HG03521 (cell line): Measurements from ENCODE around the gene TEX44.

Experiments used
- ATAC-seq: cut with Tn5 transposase; IDR thresholded peaks from one replicate; pipeline ENCODE4 v1.9.1; 2021; ENCODE audit warnings: mild to moderate bottlenecking, moderate library complexity; ENCODE audit not compliant: unreplicated experiment

Gene TEX44

DNA sequence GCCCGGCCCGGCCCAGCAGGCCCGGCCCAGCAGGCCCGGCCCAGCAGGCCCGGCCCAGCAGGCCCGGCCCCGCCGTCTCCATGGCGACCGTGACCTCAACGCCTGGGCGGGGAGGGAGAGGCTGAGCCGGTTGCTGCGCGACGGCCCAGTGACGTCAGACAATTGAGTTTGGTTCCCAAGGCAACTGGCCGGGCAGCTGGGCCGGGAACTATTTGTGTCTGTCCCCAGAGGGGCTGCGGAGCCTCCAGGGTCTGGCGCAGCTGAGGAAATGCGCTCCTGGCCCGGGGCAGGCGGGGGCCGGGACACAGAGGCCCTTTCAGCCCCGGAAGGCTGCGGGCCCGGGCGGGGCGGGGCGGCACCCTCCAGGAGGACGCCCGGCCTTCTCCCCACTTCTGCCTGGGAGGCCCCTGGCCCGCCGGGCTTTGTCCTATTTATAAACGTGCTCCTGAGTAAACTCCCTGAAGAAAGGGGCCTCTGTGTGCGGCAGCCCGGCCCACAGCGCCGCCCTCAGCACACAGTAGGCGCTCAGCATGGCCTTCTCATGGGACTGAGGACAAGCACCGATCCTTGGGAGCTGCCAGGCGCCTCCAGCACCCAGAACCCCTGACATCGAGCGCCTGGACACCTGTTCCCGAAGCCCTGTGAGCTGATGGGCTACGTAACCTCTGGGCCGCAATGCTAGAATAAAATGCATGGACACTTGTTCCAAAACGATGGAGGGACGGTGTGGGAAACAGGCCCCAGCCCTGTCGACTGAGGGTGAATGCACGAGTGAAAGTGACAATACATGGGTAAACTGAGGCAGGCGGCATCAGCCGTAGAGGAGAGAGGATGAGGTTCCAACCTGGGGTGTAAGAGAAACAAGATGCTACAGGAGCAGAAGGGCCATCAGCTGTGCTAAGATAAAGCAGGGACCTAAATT lies 12.3 kb downstream of the TEX44 start:
- ATAC-seq = peak; percentile 81

DNA sequence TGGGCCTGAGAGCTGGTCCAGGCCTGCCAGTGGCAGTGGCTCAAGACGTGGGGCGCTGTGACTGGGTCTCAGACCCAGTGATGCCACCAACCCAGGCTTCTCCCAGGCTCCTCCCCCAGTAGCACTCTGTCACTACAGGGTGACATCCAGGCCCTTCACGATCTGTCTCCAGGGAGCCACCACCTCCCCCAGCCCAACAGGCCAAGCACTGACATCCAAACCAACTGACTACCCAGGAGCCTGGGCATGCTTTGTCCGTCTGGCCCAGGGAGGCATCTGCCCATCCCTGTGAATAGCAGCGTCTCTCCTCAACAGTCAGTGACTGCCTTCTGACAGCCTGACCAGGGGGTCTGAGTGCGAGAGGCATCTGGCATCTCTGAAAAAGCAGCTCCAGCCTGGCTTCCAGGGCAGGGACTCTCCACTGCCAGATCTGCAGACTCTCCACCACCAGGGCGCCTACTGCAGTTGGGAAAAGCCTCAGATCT lies 13.0 kb downstream of the TEX44 start:
- ATAC-seq = no peak

DNA sequence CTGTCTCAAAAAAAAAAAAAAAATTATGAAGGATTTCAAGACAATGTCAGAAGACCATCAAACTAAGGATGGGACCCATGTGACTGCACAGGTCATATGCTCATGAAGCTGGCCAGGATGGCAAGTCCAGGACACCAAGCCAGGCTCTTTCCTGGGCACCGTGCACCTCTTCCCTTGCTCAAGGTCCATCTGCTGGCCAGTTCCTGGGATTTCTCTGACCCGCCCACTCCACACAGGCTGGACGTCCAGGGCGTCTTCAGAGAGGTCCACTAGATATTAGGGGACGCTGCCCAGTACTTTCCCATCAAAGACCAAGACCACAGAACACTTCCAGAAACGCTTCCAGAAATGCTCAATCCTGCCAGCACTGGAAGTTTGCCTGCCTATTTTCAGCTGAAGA lies 14.3 kb downstream of the TEX44 start:
- no peak for ATAC-seq

DNA sequence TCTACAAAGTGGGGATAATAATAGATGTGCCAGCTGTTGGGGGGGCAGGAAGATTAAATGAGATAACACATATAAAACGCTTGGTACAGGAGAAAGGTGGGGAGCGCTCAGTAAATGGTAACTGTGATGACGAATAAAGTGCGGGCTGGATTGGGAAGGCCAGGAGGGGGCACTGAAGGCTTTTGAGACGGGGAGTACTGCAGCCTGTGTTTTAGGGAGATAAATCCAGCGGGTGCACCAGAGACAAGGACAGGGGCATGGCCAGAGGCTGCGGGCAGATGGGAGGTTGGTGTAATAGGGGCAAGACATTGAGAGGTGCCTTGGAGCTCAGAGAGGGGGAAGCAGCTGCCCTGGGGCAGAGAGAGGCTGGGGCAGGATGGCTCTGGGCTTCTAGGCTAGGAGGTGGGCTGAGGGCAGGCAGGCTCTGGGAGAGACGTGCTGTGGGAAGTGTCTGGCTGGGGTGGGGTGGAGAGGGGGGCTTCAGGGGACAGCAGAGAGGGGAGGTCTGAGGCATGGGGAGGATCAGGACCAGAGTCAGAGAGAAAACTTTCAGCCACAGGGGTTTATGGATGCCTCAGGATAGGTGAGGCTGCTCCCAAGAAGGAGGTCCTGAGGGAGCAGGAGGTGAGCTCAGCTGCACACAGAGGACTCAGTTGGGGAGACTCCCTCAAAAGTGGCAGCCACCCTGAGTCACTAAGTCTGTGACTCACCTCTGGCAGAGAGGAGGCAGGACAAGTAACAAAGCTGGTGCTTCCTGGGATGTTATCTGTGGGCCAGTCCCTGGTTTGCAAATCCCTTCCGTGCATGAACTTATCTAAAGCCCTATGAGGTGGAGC lies 18.8 kb downstream of the TEX44 start:
- ATAC-seq = no peak

DNA sequence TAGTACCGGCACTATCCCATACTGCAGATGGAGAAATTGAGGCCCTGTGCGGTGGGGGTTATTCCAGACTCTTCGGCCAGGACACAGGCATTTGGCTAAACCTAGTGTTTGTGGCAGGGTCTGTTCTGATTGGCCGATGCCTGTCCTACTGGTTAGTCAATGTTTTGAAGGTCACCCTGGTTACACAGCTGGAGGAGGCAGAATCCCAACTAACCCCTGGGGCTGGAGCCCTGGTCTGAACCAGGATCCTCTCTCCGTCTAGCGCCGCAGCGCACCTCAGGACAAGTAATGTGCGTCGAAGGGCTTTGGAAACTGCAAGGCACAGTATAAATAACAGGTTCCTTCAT lies 19.4 kb downstream of the TEX44 start:
- no peak for ATAC-seq

DNA sequence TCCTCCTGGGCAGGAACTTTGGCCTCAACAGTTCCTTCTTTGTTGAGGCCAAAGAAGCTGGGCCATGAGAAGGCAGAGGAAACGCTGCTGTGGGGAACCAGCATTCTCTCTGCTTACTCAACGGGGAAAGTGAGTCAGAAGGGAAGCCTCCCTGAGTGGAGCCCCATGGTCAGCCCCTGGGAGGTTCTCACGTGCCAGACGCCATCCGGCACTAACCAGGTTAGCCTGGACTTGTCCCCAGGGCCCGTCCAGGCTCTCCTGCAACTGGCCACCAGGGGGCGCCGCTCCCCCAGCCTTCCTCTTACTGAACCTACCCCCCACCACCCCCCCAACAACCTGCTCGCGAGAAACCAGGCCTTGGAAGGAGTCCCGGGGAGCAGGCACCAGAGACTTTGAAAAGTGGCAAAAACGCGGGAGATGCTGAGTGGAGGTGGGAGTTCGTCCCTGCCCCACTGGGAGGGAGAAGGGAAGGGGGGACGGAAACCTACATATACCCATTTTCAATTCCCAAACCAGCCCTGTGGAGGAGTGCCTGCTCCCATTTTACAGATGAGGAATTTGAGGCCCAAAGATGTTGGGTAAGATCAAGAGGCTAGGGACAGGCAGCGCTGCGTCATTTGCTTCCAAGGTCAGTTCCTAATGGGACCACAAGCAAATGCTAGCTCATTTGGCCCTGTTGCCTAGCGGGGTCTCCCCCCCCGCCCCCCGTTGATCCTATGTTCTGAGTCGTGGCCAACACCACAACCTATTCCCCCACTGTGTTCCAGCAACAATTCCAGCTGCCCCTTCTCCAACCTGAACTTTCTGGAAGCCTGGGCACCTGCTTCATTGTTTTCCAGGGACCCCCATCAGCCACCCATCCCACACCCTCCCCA lies 20.0 kb downstream of the TEX44 start:
- ATAC-seq = peak; percentile 43

DNA sequence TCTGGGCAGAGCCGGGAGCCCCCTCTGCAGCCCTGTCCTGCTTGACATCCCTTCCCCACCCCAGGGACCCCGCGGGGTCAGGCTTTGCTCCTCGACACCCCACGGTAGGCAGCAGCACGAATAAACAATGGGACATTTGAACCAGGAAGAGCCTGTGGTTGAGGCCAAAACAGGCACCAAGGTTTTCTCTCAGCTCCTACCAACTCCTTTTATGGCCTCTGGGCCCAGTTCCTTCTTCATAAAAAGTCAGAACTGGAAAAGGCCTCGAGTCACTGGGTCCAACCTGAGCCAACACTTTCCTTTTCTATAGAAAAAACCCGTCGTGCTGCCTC lies 20.6 kb downstream of the TEX44 start:
- no peak for ATAC-seq

DNA sequence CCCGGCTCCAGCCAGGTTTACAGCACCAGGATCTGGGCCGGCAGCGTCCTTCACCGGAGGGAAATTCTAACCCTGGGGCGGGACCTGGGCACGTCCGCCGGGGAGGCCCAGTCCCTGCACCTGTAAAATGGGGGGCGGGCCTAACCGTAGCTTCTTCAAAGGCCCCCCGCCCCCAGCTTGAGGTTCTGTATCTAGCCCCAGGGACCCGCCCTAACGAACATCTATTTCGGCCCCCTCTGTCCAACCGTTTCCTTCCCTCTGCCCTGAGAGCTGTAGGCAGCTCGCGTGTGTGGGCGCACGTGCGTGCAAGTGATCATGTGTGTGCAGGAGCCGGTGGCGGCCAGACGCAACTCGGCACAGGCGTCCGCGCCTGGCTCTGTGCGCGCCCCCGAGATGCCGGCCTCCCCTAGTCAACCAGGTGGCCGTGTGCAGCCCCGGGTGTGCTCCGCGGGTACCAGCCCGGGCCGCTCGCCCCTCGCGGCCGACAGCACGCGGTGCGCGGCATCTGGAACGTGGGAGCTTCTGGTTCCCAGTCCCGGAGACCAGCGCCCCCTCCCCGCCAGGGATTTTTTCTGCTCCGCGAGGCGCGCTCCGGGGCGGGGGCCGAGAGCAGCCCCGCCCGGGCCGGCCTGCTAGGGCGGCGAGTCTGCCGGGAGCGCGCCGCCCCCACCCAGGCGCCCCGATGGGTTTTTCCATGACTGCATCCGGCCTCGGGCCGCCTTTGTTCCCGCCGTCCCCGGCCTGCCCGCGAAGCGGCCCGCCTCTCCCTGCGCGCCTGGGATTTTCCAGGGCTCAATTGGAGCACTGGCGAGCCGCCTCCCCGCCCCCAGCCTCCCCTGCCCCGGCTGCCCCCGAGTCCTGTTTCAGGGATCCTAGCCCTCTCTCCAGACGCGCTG lies 21.2 kb downstream of the TEX44 start:
- peak; percentile 56 for ATAC-seq

DNA sequence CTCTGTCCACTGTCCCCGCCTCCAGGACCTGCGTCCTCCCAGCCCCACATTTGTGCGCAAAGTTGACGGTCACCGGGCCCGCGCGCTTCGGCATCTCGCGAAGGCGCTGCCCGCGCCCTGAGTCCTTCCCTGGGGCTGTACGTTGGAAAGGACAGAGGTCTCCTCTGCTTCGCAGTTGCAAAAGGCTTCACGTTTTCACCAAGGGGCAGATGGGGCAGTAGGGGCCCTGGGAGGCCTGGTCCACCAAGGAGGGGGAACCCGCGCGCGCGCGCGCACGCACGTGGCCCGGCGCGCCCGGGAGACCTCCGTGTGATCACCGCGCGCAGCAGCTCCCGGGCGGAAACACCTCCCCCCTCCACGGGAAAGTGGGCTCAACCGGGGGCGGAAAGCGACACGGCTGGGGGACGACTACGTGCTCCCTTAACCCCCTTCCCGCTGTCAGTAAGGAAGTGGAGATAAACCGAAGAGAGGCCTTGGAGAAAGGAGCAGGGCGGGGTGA lies 21.9 kb downstream of the TEX44 start:
- ATAC-seq = peak; percentile 2

DNA sequence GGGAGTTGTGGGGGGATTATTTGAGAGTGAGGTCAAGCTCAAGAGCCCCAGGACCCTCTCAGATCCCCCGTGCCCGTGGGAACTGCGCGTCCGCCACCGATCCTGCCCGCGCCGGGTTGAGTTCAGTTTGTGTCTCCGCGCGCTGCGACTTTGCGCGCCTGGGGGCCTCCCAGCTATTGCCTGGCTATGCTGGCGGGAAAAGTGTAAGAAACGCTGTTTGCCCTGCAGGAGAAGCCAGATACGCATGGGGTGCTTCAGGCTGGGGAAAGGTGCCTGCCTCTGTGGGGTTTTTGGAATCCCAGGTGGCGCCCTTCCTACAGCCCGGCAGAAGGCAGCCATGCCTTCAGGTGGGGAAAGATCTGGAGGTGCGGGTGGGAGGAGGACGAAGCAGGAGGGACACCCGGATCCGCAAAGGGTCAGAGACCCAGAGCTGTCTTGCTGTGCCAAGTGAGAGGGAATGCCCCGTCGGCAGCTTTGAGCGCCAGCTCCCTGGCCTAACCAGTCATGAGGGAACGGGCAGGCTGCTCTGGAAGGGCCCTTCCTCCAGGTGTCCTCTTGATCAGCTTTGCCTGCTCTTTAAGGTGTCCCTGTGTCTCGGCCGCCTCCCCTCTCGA lies 22.5 kb downstream of the TEX44 start:
- ATAC-seq = no peak

DNA sequence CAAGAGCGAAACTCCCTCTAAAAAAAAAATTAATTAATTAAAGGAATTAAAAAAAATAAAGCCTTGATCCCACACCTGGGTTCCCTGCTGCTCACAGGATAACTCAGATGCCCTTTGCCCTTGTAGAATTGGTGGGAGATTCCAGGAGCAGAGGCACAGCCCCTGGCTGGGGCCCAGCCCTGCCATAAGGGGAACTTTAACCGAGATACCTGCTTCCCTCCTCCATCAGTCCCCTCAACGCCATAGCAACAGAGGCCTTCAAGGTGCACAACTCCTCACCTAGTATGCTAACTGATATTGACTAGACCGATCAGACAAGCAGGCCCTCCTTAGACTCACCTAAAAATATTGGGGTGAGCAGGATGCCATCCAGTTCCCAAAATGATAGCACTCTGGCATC lies 23.6 kb downstream of the TEX44 start:
- no peak for ATAC-seq

DNA sequence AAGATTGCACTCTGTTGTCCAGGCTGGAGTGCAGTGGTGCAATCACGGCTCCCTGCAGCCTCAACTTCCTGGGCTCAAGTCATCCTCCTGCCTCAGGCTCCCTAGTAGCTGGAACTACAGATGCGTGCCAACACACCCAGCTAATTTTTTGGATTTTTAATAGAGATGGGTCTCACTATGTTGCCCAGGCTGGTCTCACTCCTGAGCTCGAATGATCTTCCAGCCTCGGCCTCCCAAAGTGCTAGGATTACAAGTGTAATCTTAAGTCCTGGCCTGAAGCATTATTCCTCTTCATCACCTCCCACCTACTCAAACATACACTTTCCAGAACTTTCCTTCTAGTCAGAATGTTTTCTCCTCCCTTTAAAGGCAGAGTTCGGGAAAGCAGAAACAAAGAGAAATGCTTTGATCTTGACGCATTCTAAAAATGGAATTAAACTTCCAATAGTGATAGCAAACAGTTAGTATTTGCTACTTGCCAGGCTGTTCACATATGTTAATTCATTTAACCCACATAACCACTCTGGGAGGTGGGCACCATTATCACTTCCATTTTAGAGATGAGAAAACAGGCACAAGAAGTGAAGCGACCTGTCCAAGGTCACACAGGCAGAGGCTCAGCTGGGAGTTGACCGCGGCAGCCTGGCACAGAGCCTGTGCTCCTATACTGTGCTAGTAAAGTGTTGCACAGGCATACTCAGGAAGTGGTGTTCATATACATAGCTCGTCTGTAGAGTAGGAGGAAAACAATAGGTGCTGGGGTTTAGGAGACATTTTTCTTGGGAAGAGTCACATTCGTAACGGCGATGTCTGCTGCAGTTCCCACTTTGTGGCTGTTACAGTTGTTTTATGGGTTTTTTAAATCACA lies 24.6 kb downstream of the TEX44 start:
- no peak for ATAC-seq

DNA sequence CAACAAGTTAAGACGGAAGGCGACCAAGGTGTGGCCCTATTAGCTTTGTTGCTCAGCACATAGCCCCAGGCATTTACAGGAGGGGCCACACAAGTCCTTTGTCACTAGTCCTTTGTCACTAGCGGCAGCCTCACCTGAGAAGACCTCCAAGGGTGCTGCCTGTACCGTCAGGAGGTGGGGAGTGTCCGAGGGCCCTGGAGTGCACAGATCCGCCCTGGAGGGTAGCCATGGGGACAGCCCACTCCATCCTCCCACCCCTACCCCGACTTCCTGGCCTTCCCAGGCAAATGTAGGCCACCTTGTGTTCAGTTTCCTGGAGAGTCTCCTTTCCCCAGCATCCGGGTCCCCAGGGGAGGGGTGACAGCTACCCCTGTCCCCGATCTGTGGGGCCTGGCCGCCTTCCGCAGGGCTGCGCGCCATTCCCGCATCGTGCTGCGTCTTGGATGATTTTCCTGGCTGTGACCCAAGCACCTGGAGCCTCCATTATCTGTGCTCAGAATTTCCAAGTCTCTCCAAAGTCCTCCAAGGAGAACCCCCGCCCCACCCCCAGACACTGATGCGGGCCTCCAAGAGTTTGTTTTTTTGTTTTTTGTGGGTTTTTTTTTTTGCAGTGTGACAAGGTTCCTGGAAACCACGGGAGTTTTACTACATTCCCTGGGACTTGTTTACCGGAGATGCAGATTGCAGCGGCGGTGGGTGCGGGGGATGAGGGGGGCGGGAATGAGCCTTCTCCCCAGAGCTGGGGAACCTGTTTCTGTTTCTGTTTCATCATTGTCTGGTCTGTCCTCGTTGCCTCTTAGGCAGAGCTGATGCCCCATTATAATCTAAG lies 28.6 kb downstream of the TEX44 start:
- ATAC-seq = no peak

DNA sequence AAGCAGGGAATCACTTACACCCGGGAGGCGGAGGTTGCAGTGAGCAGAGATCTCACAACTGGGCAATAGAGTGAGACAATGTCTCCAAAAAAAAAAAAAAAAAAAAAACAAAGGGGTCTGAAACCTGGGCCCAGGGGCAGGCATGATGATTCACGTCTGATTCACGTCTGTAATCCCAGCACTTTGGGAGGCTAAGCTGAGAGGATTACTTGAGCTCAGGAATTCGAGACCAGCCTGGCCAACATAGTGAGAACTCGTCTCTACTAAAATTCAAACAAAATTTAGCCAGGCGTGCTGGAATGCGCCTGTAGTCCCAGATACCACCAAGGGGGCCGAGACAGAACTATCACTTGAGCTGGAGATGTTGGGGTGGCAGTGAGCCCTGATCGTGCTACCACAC lies 30.3 kb downstream of the TEX44 start:
- ATAC-seq = no peak

DNA sequence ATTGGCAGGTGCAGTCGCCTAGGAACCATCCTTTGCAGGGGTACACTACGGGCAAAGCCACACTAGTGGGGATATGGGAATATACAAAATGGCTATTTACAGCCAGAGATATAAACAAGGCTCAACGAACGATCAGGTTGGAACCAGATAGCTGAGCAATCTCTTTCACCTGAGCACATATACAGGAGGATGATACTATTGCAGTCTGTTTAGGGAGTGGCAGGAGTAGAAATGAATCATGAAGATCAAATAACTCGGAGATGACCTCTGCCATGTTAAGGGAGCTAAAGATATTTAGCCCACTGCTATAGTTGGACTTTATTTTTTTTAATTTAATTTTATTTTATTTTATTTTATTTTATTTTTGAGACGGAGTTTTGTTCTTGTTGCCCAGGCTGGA lies 33.8 kb downstream of the TEX44 start:
- no peak for ATAC-seq

DNA sequence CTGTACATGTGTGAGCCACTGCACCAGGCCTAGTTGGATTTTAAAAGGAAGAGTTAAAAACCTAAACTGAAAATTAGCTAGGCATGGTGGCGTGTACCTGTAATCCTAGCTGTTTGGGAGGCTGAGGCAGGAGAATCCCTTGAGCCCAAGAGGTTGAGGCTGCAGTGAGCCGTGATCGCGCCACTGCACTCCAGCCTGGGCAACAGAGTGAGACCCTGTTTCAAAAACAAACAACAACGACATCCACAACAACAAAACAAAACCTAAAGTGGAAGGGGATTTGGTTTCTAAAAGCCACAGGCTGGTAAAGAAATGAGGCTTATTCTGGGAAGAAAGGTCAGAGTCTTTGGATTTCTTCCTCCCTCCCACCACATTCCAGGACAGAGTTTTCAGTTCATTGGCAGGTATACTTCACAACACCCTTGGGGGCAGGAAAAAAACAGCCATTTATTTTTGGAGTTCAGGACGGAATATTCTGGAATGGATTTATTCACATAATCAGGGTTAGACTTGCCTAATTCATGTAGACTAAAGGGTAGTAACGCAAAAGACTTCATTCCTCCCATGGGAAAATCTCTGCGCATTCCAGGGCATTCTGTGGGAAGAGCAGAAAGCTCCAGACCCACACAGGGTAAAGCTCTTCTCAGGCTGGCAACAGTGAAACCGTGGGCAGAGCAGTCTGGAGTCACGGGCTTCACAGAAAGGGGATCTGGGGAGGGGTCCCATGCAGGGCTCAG lies 34.9 kb downstream of the TEX44 start:
- ATAC-seq = no peak

DNA sequence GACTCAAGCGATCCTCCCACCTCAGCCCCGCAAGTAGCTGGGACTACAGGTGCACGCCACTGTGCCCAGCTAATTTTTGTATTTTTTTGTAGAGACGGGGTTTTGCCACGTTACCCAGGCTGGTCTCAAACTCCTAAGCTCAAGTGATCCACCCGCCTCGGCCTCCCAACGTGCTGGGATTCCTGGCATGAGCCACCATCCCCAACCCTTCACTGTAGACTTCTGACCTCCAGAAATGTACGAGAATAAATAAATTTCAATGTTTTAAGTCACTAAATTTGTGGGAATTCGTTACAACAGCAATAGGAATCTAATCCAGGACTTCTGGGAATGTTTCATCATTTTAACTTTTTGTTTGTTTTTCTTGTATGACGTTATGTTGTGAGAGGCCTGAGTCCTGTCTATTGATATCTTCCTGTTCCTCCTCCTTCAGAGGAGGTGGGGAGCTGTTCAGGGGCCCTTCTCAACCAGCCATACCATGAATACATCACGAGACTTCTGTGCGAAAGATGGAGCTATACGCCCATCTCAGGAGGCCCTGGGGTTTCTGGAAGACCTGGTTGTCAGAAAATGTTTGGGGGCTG lies 40.0 kb downstream of the TEX44 start:
- ATAC-seq = no peak
